GM21360 (cell line): ENCODE results near the gene NUP205.

Experiments
- ATAC-seq: cut with Tn5 transposase; IDR thresholded peaks from one replicate; pipeline ENCODE4 v1.9.1; 2021; ENCODE audit warnings: mild to moderate bottlenecking, moderate library complexity; ENCODE audit not compliant: unreplicated experiment

Gene NUP205

DNA sequence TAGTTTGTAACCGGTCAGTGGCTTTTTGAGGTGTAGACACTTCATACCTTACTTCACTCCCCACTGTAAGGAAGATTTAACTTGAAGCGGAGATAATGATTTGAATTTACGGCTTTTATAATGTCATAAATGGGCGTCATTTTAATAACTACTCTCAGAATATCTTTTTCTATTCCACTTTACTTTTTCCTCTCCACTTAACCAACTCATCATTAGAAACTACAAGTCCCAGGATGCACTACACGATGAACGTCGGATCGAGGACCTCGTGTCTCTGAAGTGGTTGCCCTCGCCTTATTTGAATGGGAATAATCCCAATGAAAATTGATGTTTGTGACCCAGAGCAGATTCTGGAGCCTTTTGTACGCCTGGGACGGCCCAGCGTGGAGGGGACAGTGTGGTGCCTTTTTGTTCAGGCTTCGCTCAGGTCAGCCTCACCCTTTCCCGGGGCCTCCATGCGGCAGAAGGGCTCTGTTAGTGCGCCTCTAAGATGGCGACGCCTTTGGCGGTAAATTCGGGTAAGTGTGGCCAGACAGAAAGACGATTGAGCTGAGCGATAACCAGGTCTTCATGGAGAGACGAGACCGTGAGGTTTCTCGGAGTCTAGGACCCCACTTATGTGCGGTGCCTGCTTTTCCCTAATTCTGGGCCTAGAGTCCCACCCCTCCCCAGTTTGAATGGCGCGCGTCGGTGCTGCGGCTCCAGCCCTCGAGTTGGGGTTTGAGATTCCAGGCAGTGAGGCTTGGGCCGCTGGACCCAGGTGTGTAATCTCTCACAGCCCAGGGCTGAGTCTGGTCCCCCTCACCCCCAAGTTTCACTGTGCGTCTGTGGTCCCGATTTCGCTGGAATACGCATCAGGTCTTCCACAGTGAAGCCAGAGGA, at the start of gene NUP205:
Gene NUP205 (plus strand): TSS at position 463 of the 882 bp plus-strand sequence. CDS start 28 bp downstream, at position 491.
- ATAC-seq: peak; percentile 63

DNA sequence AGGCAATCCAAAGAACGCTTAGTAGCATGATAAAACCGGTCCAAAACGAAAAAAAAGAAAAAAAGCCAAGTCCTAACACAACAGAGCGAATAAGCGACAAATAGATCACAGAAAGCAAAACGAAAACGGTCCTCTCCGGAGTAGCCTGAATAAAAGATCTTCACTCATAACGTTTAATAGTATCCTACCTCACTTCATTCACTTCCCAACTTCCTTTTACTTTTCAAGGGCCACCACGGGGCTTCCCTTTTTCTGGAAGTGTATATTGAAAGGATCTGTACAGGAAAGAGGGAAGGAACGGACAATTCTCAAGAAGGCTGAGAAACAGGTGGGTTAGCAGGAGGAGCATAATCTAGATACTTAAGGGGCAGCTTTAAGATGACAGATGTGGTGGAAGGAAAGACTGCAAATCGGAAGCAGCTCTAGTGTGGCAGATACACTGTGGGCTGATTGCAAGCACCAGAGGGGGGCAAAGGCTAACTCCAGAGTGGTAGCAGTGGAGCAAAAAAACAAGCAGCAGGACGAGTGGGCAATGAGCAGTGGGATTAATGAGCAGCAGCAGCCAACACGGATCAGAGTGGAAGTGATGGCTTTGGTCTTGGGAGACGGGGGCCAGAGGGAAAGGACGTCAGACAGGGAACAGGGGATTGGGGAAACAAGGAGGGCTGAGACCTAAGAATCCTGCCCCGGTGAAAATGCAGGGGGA, 48.7 kb upstream of the NUP205 start:
- peak; percentile 26 for ATAC-seq

DNA sequence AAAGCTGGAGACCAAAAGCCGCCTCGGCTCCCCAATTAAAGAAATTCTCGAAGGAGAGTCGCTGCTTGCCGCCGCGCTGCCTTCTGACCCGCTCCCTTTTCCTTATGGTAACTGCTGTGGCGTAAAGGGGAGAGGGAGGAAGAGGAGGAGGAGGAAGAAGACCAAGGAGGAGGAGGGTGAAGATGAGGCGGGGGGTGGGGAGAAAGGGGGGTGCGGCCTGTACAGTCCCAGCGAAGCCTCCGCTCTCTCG, 48.2 kb upstream of the NUP205 start:
- ATAC-seq: no peak

DNA sequence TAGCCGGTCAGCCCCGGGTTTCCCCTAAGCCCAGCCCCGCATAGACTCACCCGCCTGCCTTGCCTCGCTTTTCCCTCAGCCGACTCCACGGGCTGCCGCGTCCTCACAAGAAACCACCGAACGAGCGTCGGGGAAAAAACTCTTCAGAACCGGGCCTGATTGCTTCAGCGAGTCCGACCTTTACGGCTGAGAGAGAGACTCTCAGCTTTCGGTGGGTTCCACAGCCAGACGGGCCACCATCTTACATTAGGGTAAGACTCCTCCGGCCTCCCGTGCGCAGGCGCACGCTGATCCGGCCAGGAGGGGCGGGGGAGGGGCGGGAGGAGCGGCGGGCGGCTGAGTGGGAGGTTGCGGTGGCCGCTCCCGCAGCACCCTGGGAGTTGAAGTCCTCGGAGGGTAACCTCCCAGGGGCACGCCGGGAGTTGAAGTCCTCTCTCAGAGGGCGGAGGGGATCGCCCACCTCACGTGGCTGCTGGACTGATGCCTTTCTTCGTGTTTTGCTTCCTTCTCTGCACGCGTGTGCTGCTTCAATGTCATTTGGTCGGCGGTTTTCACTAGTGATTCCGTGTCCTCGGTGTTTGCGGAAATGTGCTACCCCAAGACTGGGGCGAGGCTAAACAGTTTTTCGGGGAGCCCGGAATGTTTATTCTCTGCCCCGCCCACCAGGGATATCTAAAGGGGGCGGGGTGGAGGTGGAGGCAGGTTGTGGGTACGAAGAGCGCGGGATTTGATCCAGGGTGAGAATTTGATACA, 47.7 kb upstream of the NUP205 start, which contains the start of gene CNOT4:
Gene CNOT4 (minus strand): TSS at position 264 of the 753 bp plus-strand sequence. CDS start 71,771 bp downstream, outside the sequence.
- peak; percentile 94 for ATAC-seq

DNA sequence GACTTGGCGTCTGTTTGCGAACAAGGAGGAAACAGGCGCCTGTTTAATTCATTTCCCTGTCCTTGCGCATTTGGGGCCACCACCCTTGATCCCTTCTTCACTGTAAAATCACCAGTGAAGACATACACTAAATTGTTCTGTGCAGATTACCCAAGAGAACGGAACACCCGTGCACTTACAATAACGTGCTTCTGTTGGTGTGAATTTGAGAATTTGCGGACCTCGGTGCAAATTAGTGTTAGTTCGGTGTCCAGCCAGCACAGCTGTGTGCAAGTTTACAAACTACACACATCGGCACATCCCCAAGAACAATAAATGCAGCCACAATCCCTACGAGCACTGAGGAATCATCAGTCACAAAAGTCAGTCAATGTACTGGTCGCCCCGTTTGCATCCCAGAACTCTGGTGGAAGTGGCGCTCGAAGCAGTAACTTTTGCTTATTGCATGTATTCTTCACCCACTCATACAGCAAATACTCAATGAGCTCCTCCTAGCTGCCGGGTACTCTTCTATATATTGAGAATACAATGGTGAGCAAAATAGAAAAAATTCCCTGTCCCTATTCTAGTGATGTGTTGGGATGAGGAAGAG, 47.0 kb upstream of the NUP205 start:
- no peak for ATAC-seq

GRCh38 chr7:135512135-135512887, 45.4 kb upstream of the NUP205 start:
- ATAC-seq: peak; percentile 36

DNA sequence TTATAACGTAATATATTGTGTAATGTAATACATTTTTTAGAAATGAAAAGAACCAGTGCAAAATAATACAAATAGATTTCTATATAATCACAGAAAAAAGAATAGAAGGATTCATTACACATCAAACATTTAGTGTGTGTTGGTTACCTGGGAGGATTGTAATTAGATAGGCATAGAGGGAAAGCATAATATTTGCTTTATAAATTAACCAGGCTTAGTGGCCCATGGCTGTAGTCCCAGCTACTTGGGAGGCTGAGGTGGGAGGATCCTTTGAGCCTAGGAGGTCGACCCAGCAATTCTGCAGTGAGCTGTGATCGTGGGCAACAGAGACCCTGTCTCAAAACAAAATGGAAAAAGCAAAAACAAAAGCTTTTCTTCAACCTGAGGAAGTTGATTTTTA, 42.9 kb upstream of the NUP205 start:
- no peak for ATAC-seq

DNA sequence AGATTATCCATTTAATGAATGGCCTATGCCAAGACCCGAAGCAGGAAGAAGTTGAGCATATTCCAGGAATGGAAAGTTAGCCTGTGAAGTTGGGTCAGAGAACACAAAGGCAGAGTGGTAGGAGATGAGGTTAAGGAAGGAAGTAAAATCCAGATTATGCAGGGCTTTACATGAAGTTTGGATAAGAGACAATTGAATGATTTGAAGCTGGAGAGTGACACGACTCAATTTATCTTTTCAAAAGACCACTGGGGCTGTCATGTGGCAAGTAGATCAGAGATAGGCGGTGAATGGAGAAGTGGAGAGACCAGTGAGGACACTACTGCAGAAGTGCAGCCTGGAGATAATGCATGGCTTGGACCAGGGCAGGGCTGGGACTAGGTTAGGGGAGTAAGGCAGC, 40.7 kb upstream of the NUP205 start:
- no peak for ATAC-seq

- no peak for ATAC-seq
Observed at GRCh38 chr7:135518748-135519147, 39.0 kb upstream of the NUP205 start.

GRCh38 chr7:135519233-135519688, 38.5 kb upstream of the NUP205 start:
- no peak for ATAC-seq

GRCh38 chr7:135519871-135520270, 37.8 kb upstream of the NUP205 start:
- ATAC-seq: no peak

GRCh38 chr7:135522509-135522908, 35.2 kb upstream of the NUP205 start:
- no peak for ATAC-seq

- no peak for ATAC-seq
Observed at GRCh38 chr7:135523146-135523545, 34.6 kb upstream of the NUP205 start.

- no peak for ATAC-seq
Observed at GRCh38 chr7:135525426-135525825, 32.3 kb upstream of the NUP205 start.

DNA sequence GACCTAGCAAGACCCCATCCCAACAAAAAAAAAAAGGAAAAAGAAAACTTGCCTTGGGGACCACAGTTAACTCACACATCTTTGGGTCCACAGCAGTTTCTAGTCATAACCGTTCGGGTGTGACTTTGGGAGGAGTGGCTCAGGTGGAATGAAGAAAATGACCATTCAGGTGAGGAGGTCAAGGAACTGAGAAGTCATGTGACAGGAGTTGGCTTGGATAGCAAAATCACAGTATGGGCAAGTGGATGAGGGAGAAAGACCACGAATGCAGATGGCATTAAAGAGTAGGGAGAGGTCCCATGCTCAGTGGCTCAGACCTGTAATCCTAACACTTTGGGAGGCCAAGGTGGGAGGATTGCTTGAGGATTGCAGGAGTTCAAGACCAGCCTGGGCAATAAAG, 30.7 kb upstream of the NUP205 start:
- ATAC-seq: no peak

DNA sequence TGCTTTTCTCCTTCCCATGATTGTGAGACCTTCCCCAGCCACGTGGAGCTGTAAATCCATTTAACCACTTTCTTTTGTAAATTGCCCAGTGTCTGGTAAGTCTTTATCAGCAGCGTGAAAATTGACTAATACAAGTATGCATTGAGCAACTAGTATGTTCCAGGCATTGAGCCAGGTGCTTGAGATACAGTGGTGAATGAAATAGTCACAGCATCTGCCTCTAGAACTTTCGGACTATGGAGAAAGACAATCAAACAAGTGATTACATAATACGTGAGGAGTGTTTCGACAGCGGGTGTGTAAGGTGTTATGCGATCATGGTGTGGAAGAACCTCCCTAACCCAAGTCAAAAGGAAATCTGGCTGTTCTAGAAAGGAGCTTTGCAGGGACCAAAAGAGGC, 21.6 kb upstream of the NUP205 start:
- no peak for ATAC-seq

- ATAC-seq: no peak
Observed at GRCh38 chr7:135537453-135537852, 20.3 kb upstream of the NUP205 start.

DNA sequence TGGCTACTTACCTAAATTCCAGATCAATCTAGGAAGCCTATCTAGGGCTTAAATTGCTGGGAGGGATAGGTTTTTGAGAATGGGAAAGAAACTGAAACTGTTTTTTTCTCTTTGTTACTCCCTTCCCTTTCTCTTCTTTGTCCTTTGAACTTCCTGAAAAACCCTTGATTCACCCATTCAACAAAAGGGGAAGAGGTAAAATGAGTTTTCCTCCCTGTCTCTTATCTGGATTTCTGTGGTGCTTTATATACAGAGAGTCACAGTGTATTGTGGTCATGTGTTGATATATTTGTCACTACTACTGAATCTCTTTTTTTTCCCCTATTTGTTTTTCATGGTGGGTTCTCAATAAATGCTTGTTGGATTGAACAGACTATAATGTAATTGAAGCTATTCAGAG, 19.8 kb upstream of the NUP205 start:
- ATAC-seq: no peak

DNA sequence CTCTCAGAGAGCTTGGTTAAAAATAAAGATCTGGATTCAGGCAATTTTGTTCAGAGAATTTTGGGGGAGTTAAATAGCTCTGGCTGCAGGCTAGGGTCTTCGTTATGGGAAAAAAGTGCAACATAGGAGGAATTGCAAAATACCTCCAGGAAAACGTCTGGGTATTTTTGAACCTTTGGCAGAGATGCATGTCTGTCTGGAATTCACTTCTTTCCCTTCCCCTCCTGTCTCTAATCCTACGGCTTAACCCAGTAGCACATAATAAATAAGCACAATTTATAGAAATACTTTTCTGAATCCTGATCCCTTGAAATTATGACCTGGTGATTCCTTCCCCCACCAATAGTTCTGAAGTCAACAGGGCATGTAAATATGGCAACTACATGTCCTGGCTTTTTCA, 19.3 kb upstream of the NUP205 start:
- ATAC-seq: no peak

- no peak for ATAC-seq
Observed at GRCh38 chr7:135539629-135540028, 18.1 kb upstream of the NUP205 start.
